Activated T-cell treated with anti-CD3 and anti-CD28 coated beads, Interleukin-2, amount 50 U/mL, for 72 hours (primary cell): ENCODE results near the gene C1QTNF2. TPM values are rescaled to one million over a fixed set of nuclear protein-coding genes. Genes with fewer than 3 reads are reported as not detected.

Source experiments
- ATAC-seq, 2 donors: fragments of 150-1000 bp; cut with Tn5 transposase; replicated peaks in 1 of 2; 2 replicates each; pipeline ENCODE4 v1.10.0; 2021; ENCODE audit warnings: moderate library complexity in 2 of 2, mild to moderate bottlenecking in 1 of 2
- DNase-seq, 2 donors: peaks; one replicate each; pipeline ENCODE4 v3.0.0; 2021 to 2022; ENCODE audit warnings: mixed read lengths in 1 of 2
- H3K27ac Mint-ChIP-seq: one replicate; pipeline ENCODE4 v1.8.0; 2022; ENCODE audit warnings: mild to moderate bottlenecking, moderate library complexity, mixed read lengths
- H3K27me3 Mint-ChIP-seq: one replicate; pipeline ENCODE4 v1.8.0; 2022; ENCODE audit warnings: low read depth, mixed read lengths
- H3K36me3 Mint-ChIP-seq, 2 donors: one replicate each; pipeline ENCODE4 v1.8.0; 2022; ENCODE audit warnings: mixed read lengths in 2 of 2, mild to moderate bottlenecking in 1 of 2; ENCODE audit not compliant: insufficient read depth in 2 of 2
- H3K4me1 Mint-ChIP-seq: one replicate; pipeline ENCODE4 v1.8.0; 2022; ENCODE audit warnings: low read depth, mixed read lengths
- H3K4me3 Mint-ChIP-seq, 2 donors: one replicate each; pipeline ENCODE4 v1.8.0; 2022; ENCODE audit warnings: mild to moderate bottlenecking in 2 of 2, mixed read lengths in 2 of 2, moderate library complexity in 2 of 2
- H3K9me3 Mint-ChIP-seq, 2 donors: one replicate each; pipeline ENCODE4 v1.8.0; 2022; ENCODE audit warnings: mixed read lengths in 2 of 2
- total RNA-seq, 2 donors: library from RNA; stranded (reverse); gene quantifications; one replicate each; pipeline ENCODE4 v1.2.3, GENCODE V29; 2022

Gene C1QTNF2
- total RNA-seq, 2 donors from 2014 or later, result not detected

DNA sequence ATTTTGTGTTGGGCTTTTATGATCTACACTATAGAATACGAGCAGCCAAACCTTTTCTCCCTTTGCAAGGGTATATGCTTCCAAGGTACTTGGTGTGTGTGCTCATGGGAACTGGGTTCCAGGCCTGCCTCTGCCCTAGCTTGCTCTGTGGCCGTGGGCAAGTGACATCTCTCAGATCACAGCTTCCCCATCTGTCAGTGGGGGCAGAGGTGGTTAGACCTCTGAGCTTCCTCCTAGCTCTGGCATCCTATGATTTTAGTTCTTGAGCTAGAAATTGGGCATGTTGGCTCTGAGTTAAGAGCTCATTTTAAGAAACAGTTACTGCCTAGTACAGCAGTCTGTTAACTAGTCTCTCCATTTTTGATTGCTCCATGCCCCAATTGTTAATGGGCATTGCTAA lies 45.5 kb downstream of the C1QTNF2 start:
- Mint-ChIP-seq H3K9me3 (peaks cover 0 to 2% of the 10 kb centered on the region in 2 donors), H3K27me3 (peaks cover 13% of the 10 kb centered on the region), H3K27ac (no peak overlapping the region), H3K4me1 (peaks cover 2% of the 10 kb centered on the region), H3K36me3 (no peaks in the 10 kb centered on the region), H3K4me3 (no peak overlapping the region)
- no peak for DNase-seq
- no peak for ATAC-seq

GRCh38 chr5:160318409-160318808 lies 52.0 kb downstream of the C1QTNF2 start:
- H3K36me3 Mint-ChIP-seq, result no peaks in the 10 kb centered on the region
- H3K27ac Mint-ChIP-seq, result no peak overlapping the region
- ATAC-seq, result no peak
- no peaks in the 10 kb centered on the region for H3K9me3 Mint-ChIP-seq
- peaks cover 46% of the 10 kb centered on the region for H3K27me3 Mint-ChIP-seq
- H3K4me3 Mint-ChIP-seq, result no peak overlapping the region
- H3K4me1 Mint-ChIP-seq, result no peaks in the 10 kb centered on the region
- DNase-seq, result no peak

GRCh38 chr5:160317434-160317833 lies 53.0 kb downstream of the C1QTNF2 start:
- peaks cover 7% of the 10 kb centered on the region for H3K4me1 Mint-ChIP-seq
- DNase-seq, result no peak
- peaks cover 56% of the 10 kb centered on the region for H3K27me3 Mint-ChIP-seq

DNA sequence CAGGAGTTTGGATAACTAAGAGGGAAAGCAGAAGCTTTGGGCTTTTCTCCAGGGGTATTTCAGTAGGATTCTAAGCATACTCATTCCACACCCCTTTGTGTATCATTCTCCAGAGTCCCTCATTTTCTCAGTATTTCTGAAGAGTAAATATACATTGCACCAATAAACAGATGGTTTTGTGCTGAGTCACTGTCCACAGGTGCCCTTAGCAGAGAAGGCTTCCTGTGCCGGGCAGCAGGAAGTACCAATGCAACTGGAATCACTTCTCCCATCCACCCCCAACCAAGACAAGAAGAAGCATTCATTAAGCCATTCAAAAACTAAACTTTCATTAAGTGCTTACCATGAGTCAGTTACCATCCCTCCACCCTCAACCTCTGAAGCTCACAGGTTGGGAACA lies 54.5 kb downstream of the C1QTNF2 start:
- Mint-ChIP-seq H3K27ac (no peak overlapping the region), H3K4me3 (no peak overlapping the region), H3K9me3 (no peaks in the 10 kb centered on the region), H3K27me3 (peaks cover 60% of the 10 kb centered on the region), H3K36me3 (peaks cover 0 to 2% of the 10 kb centered on the region in 2 donors), H3K4me1 (peaks cover 7% of the 10 kb centered on the region)
- ATAC-seq (no peak), DNase-seq (no peak)

More at GRCh38 chr5:160317434-160317833, 53.0 kb downstream of the C1QTNF2 start:
- Mint-ChIP-seq H3K27ac (no peak overlapping the region), H3K4me3 (no peak overlapping the region), H3K9me3 (no peaks in the 10 kb centered on the region), H3K36me3 (peaks cover 0 to 2% of the 10 kb centered on the region in 2 donors)
- ATAC-seq, result no peak

GRCh38 chr5:160312960-160313727 lies 57.3 kb downstream of the C1QTNF2 start:
- H3K4me3 Mint-ChIP-seq, result peak overlapping the region; percentile 87 to 89
- peaks cover 0 to 2% of the 10 kb centered on the region in 2 donors for H3K36me3 Mint-ChIP-seq
- H3K27me3 Mint-ChIP-seq, result peaks cover 72% of the 10 kb centered on the region
- ATAC-seq, result no peak
- no peak for DNase-seq
- no peaks in the 10 kb centered on the region for H3K9me3 Mint-ChIP-seq
- H3K4me1 Mint-ChIP-seq, result peaks cover 7% of the 10 kb centered on the region
- H3K27ac Mint-ChIP-seq, result no peak overlapping the region

DNA sequence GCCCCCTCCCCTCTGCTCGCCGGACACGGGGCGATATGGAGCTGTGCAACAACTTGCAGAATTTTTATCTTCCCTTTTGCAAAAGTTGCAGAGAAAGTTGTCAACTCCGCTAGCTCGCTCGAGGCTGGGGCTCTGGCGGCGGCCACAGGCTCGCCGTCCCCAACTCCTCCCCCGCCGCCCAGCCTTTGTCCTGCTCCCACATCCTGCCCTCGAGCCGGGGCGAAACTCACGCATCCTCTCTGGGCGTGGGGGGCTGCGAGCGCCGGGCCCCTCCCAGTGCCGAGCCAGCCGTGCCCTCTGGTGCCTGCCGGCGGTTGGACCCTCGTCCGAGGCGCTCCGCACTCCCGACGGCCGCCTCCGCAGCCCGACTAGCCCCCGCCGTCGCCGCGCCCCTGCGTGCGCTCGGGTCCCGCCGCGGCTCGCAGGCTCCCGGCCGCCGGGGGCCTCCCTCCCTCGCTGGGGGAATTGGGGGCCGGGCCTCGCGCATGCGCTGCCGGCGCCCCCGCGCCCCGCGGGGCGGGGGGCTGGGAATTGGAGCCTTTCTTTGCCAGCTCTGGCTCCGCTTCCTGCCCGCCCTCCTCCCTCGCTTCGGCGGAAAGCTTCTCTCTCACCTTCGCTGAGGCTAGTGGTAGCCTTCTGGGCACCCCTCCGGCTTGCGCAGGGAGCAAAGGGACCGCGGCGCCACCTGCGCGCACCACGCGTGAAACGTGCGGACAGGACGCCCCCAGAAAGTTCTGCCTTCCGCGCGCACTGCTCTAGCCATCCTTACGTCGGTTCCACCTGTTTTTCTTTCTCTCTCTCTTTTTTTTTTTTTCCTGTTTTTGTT lies 58.1 kb downstream of the C1QTNF2 start, which contains the start of gene CCNJL:
CCNJL (minus strand) TSS at position 431 of the 826 bp plus-strand sequence. CDS start 641 bp downstream, outside the sequence.
- Mint-ChIP-seq H3K27ac (no peak within 1 kb of the TSS), H3K9me3 (no peaks in the 10 kb centered on the region), H3K4me1 (peaks cover 7% of the 10 kb centered on the region), H3K4me3 (peak within 1 kb of the TSS; percentile 87 to 89), H3K36me3 (peaks cover 0 to 2% of the 10 kb centered on the region in 2 donors), H3K27me3 (peaks cover 73% of the 10 kb centered on the region)
- ATAC-seq (peak; percentile 51 to 53), DNase-seq (peak; percentile 9 to 15)

DNA sequence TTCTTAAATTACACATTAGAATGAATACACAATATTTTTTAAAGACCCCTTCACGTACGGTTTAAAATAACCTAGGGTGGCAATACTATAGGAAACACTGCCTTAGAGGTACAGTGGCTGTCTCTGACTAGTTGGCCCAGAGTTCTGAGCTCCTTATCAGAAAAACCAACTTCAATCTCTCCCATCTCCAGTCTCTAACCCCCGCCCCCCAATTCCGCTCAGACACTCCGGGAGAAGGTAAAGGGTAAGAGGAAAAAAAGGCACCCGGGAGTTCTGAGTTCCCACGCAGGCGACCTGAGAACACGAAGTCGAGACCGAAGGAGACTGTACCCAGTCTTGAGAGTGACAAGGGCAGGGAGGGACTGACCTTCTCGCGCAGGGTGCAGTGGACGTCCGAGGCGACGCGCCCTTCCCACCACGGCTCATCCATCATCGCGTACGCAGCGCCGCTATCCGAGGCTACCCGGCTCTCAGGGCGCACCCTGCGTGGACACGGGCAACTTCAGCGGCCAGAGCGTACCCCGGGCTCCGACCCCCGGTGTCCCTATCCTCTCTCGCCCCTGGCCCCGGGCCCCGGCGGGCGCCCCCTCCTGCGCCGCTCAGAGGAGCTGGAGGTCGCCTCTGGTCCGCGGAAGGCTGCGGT lies 58.8 kb downstream of the C1QTNF2 start:
- DNase-seq, result no peak
- Mint-ChIP-seq H3K27me3 (peaks cover 66% of the 10 kb centered on the region), H3K4me1 (peaks cover 7% of the 10 kb centered on the region), H3K36me3 (peaks cover 0 to 2% of the 10 kb centered on the region in 2 donors), H3K27ac (no peak overlapping the region), H3K9me3 (no peaks in the 10 kb centered on the region), H3K4me3 (peak overlapping the region; percentile 62 to 66)
- no peak for ATAC-seq

GRCh38 chr5:160310552-160311295 lies 59.7 kb downstream of the C1QTNF2 start:
- no peak for DNase-seq
- H3K27ac Mint-ChIP-seq, result no peak overlapping the region

GRCh38 chr5:160310140-160310539 lies 60.3 kb downstream of the C1QTNF2 start:
- Mint-ChIP-seq H3K27me3 (peaks cover 56% of the 10 kb centered on the region), H3K36me3 (peaks cover 0 to 2% of the 10 kb centered on the region in 2 donors)

More at GRCh38 chr5:160310552-160311295, 59.7 kb downstream of the C1QTNF2 start:
- H3K9me3 Mint-ChIP-seq, result no peaks in the 10 kb centered on the region
- H3K27me3 Mint-ChIP-seq, result peaks cover 57% of the 10 kb centered on the region
- H3K36me3 Mint-ChIP-seq, result peaks cover 0 to 2% of the 10 kb centered on the region in 2 donors
- peaks cover 7% of the 10 kb centered on the region for H3K4me1 Mint-ChIP-seq
- ATAC-seq, result no peak
- H3K4me3 Mint-ChIP-seq, result no peak overlapping the region

GRCh38 chr5:160306696-160307095 lies 63.7 kb downstream of the C1QTNF2 start:
- ATAC-seq (no peak), DNase-seq (no peak)
- H3K9me3 Mint-ChIP-seq, result no peaks in the 10 kb centered on the region
- H3K27ac Mint-ChIP-seq, result no peak overlapping the region
- H3K36me3 Mint-ChIP-seq, result no peaks in the 10 kb centered on the region
- no peaks in the 10 kb centered on the region for H3K4me1 Mint-ChIP-seq
- no peak overlapping the region for H3K4me3 Mint-ChIP-seq
- peaks cover 34% of the 10 kb centered on the region for H3K27me3 Mint-ChIP-seq

More at GRCh38 chr5:160310140-160310539, 60.3 kb downstream of the C1QTNF2 start:
- no peak overlapping the region for H3K4me3 Mint-ChIP-seq
- peaks cover 7% of the 10 kb centered on the region for H3K4me1 Mint-ChIP-seq
- ATAC-seq, result no peak
- DNase-seq, result no peak
- H3K9me3 Mint-ChIP-seq, result no peaks in the 10 kb centered on the region
- H3K27ac Mint-ChIP-seq, result no peak overlapping the region

DNA sequence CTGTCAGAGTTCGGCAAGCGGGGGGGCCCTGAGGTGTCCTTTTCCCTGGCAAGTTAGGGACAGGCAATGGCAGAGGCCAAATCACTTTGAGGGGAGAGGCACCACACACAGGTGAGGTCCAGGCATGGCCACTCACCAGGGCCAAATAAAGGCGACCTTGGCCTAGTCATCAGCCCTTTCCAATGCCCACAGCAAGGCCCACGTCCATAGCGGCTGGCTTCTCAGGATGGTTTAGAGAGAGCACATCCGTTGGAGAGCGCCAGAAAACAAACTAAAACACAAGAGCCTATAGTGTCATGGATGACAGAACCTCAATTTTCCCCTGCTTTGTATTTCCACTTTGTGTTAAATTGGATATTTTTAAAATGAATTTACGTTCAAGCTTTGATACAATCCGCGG lies 65.1 kb downstream of the C1QTNF2 start:
- DNase-seq (no peak), ATAC-seq (no peak)
- Mint-ChIP-seq H3K27ac (no peak overlapping the region), H3K4me3 (no peak overlapping the region), H3K9me3 (no peaks in the 10 kb centered on the region), H3K36me3 (no peaks in the 10 kb centered on the region), H3K4me1 (no peaks in the 10 kb centered on the region), H3K27me3 (peaks cover 23% of the 10 kb centered on the region)

GRCh38 chr5:160303690-160304089 lies 66.7 kb downstream of the C1QTNF2 start:
- DNase-seq (no peak), ATAC-seq (no peak)
- peaks cover 8% of the 10 kb centered on the region for H3K27me3 Mint-ChIP-seq
- no peak overlapping the region for H3K4me3 Mint-ChIP-seq
- no peaks in the 10 kb centered on the region for H3K4me1 Mint-ChIP-seq
- H3K27ac Mint-ChIP-seq, result no peak overlapping the region
- no peaks in the 10 kb centered on the region for H3K9me3 Mint-ChIP-seq
- no peaks in the 10 kb centered on the region for H3K36me3 Mint-ChIP-seq
